HepG2 (cell line): ENCODE results near the gene SSC5D. TPM values are rescaled to one million over a fixed set of nuclear protein-coding genes. Genes with fewer than 3 reads are reported as not detected.
A peak's percentile ranks its signal among the peaks of the same experiment; 100 is the strongest.

Source experiments
- BRD4 ChIP-seq: sonication (generic); formaldehyde crosslinking; IDR thresholded peaks from 2 replicates; pipeline ENCODE4 v1.4.0; 2020; ENCODE audit warnings: missing genetic modification reagents
- CREM ChIP-seq, 2 experiments: sonication (generic) in 1 of 2; formaldehyde crosslinking in 1 of 2; IDR thresholded peaks; 2 replicates each; pipeline versions ENCODE4 v1.4.0 to v1.6.1; 2016 to 2020; ENCODE audit warnings: antibody characterized with exemption in 1 of 2, mild to moderate bottlenecking in 1 of 2, missing genetic modification reagents in 1 of 2
- DBP ChIP-seq: sonication (generic); formaldehyde crosslinking; IDR thresholded peaks from 2 replicates; pipeline ENCODE4 v1.4.0; 2020; ENCODE audit warnings: missing genetic modification reagents; ENCODE audit errors: not compliant biosample characterization
- FOXP4 ChIP-seq: sonication (generic); formaldehyde crosslinking; IDR thresholded peaks from 2 replicates; pipeline ENCODE4 v1.4.0; 2020; ENCODE audit warnings: missing genetic modification reagents
- HOXA7 ChIP-seq: sonication (generic); formaldehyde crosslinking; IDR thresholded peaks from 2 replicates; pipeline ENCODE4 v1.8.1; 2022; ENCODE audit warnings: mild to moderate bottlenecking, missing genetic modification reagents, moderate library complexity
- IRF2 ChIP-seq: IDR thresholded peaks from 2 replicates; pipeline ENCODE4 v1.6.1; 2018; ENCODE audit warnings: missing genetic modification reagents, missing compliant biosample characterization
- KLF13 ChIP-seq: sonication (generic); formaldehyde crosslinking; IDR thresholded peaks from 2 replicates; pipeline ENCODE4 v1.4.0; 2020; ENCODE audit warnings: mild to moderate bottlenecking, missing genetic modification reagents
- KLF6 ChIP-seq: IDR thresholded peaks from 2 replicates; pipeline ENCODE4 v1.8.0; 2016; ENCODE audit warnings: missing biosample characterization, missing genetic modification reagents
- MLLT10 ChIP-seq: sonication (generic); formaldehyde crosslinking; IDR thresholded peaks from 2 replicates; pipeline ENCODE4 v1.4.0; 2020; ENCODE audit warnings: missing genetic modification reagents
- MTA3 ChIP-seq: sonication (generic); formaldehyde crosslinking; IDR thresholded peaks from 2 replicates; pipeline ENCODE4 v1.4.0; 2020; ENCODE audit warnings: missing genetic modification reagents
- MXD1 ChIP-seq: sonication (generic); formaldehyde crosslinking; IDR thresholded peaks from 2 replicates; pipeline ENCODE4 v1.4.0; 2020; ENCODE audit warnings: mild to moderate bottlenecking, missing genetic modification reagents
- MYNN ChIP-seq: sonication (generic); formaldehyde crosslinking; IDR thresholded peaks from 2 replicates; pipeline ENCODE4 v1.4.0; 2020; ENCODE audit warnings: mild to moderate bottlenecking, low read depth, missing genetic modification reagents
- NONO ChIP-seq, 2 experiments: fragments of 450-650 bp in 1 of 2; sonication (generic) in 1 of 2; formaldehyde crosslinking in 1 of 2; IDR thresholded peaks in 1 of 2; conservative IDR thresholded peaks in 1 of 2; 2 replicates each; pipeline versions ENCODE4 v1.6.1 to v1.8.0; 2017 to 2022; ENCODE audit warnings: mild to moderate bottlenecking in 1 of 2, missing genetic modification reagents in 1 of 2, moderate library complexity in 1 of 2
- PLSCR1 ChIP-seq: sonication (generic); formaldehyde crosslinking; IDR thresholded peaks from 2 replicates; pipeline ENCODE4 v1.5.0; 2020; ENCODE audit warnings: missing genetic modification reagents, mild to moderate bottlenecking, borderline replicate concordance
- RNF2 ChIP-seq: fragments of 450-650 bp; conservative IDR thresholded peaks from 2 replicates; pipeline ENCODE4 v1.6.1; 2016; ENCODE audit warnings: low read depth
- RXRA ChIP-seq: sonication (generic); formaldehyde crosslinking; IDR thresholded peaks from 2 replicates; pipeline ENCODE4 v1.5.1; 2020; ENCODE audit warnings: missing genetic modification reagents
- SNAPC5 ChIP-seq: sonication (generic); formaldehyde crosslinking; IDR thresholded peaks from 2 replicates; pipeline ENCODE4 v1.8.1; 2023; ENCODE audit warnings: mild to moderate bottlenecking, missing genetic modification reagents, borderline replicate concordance
- SOX13 ChIP-seq, 3 experiments: fragments of 450-650 bp in 1 of 3; sonication (generic) in 1 of 3; formaldehyde crosslinking in 1 of 3; IDR thresholded peaks in 2 of 3; conservative IDR thresholded peaks in 1 of 3; 2 replicates each; pipeline versions ENCODE4 v1.5.0 to v1.6.1; 2016 to 2020; ENCODE audit warnings: antibody characterized with exemption in 1 of 3, mild to moderate bottlenecking in 1 of 3, missing compliant biosample characterization in 1 of 3, missing genetic modification reagents in 1 of 3, moderate library complexity in 1 of 3
- THAP11 ChIP-seq: IDR thresholded peaks from 2 replicates; pipeline ENCODE4 v1.6.1; 2016; ENCODE audit warnings: missing biosample characterization, missing genetic modification reagents
- TOE1 ChIP-seq: sonication (generic); formaldehyde crosslinking; IDR thresholded peaks from 2 replicates; pipeline ENCODE4 v1.4.0; 2020; ENCODE audit warnings: mild to moderate bottlenecking, missing genetic modification reagents
- ZFP1 ChIP-seq: IDR thresholded peaks from 2 replicates; pipeline ENCODE4 v1.6.1; 2016
- ZNF335 ChIP-seq: sonication (generic); formaldehyde crosslinking; IDR thresholded peaks from 2 replicates; pipeline ENCODE4 v1.4.0; 2020; ENCODE audit warnings: missing genetic modification reagents
- ZNF431 ChIP-seq: sonication (generic); formaldehyde crosslinking; IDR thresholded peaks from 2 replicates; pipeline ENCODE4 v1.9.0; 2022; ENCODE audit warnings: missing genetic modification reagents, low read depth, mild to moderate bottlenecking, borderline replicate concordance
- ZNF441 ChIP-seq: sonication (generic); formaldehyde crosslinking; IDR thresholded peaks from 2 replicates; pipeline ENCODE4 v1.7.0; 2021; ENCODE audit warnings: missing genetic modification reagents, borderline replicate concordance
- ZNF780A ChIP-seq: sonication (generic); formaldehyde crosslinking; IDR thresholded peaks from 2 replicates; pipeline ENCODE4 v1.8.0; 2022; ENCODE audit warnings: mild to moderate bottlenecking, missing genetic modification reagents, moderate library complexity
- polyA plus RNA-seq, 8 experiments: library from polyadenylated mRNA; depleted of rRNA in 3 of 8; stranded (reverse) in 7 of 8; unstranded in 1 of 8; fragments of >200 nt; fragmentation: Illumina TruSeq in 4 of 8; extraction: Trizol in 4 of 8; gene quantifications; 2 replicates each; pipeline versions ENCODE4 v1.2.1 to v1.2.3, GENCODE V29; 2011 to 2016; ENCODE audit warnings: low read depth in 4 of 8, missing spikeins in 1 of 8, mixed read lengths in 1 of 8; ENCODE audit not compliant: insufficient read depth in 1 of 8
- total RNA-seq, 5 experiments: library from RNA; depleted of rRNA; stranded (reverse); fragments of >200 nt; fragmentation: Illumina TruSeq; extraction: Trizol; gene quantifications; 2 replicates each; pipeline ENCODE4 v1.2.3, GENCODE V29; 2016; ENCODE audit warnings: low read depth in 1 of 5

SSC5D gene
- total and polyA plus RNA-seq, 2 of the 13 experiments (the other 11 are each of a cell fraction or from before 2014, with no cell fraction given) = not detected

- no peak for TF ChIP-seq TOE1 (CRISPR knock-in tag)
- 0 out of 2 replicates have a peak, but pooled peaks have one; percentile 45 for TF ChIP-seq HOXA7 (CRISPR knock-in tag)
- 0 out of 2 replicates have a peak, but pooled peaks have one; percentile 28 for TF ChIP-seq RXRA
- TF ChIP-seq DBP (CRISPR knock-in tag) = no peak
- 0 out of 2 replicates have a peak, but pooled peaks have one; percentile 20 for TF ChIP-seq ZNF780A (CRISPR knock-in tag)
- TF ChIP-seq NONO (IDR thresholded peaks at IDR 0.05) = no peak
- TF ChIP-seq NONO (CRISPR knock-in tag; conservative IDR thresholded peaks at IDR 0.05) = peak; percentile 38
- no peak for TF ChIP-seq MXD1
- TF ChIP-seq CREM (IDR thresholded peaks at IDR 0.05) = no peak
- TF ChIP-seq CREM (CRISPR knock-in tag; IDR thresholded peaks at IDR 0.05) = no peak
- TF ChIP-seq PLSCR1 (CRISPR knock-in tag) = no peak
- TF ChIP-seq IRF2 (CRISPR knock-in tag) = 0 out of 2 replicates have a peak, but pooled peaks have one; percentile 24
- no peak for TF ChIP-seq MYNN (CRISPR knock-in tag)
- no peak for TF ChIP-seq SOX13 (IDR thresholded peaks at IDR 0.05)
- TF ChIP-seq SOX13 (CRISPR knock-in tag; conservative IDR thresholded peaks at IDR 0.05 in 1 of 2, IDR thresholded peaks at IDR 0.05 in 1 of 2) = no peak
- no peak for TF ChIP-seq ZNF441
- 0 out of 2 replicates have a peak, but pooled peaks have one; percentile 55 for TF ChIP-seq ZNF431 (CRISPR knock-in tag)
- no peak for TF ChIP-seq SNAPC5 (CRISPR knock-in tag)
- TF ChIP-seq FOXP4 = 0 out of 2 replicates have a peak, but pooled peaks have one; percentile 13
- no peak for TF ChIP-seq KLF6
- TF ChIP-seq KLF13 = no peak
- TF ChIP-seq MLLT10 (CRISPR knock-in tag) = no peak
- no peak for TF ChIP-seq BRD4 (CRISPR knock-in tag)
- no peak; the same call in 1 of the 2 replicates for TF ChIP-seq RNF2
- no peak for TF ChIP-seq MTA3 (CRISPR knock-in tag)
- peak; percentile 89 for TF ChIP-seq ZNF335
- TF ChIP-seq THAP11 = 0 out of 2 replicates have a peak, but pooled peaks have one; percentile 37
- no peak for TF ChIP-seq ZFP1 (CRISPR knock-in tag)
These were observed 38.3 kb downstream of the SSC5D start (continued) for GRCh38 chr19:55526216-55527196.
